Stomach (tissue), 9 donors: ENCODE measurements around the gene IFFO2. TPM values are rescaled to one million over a fixed set of nuclear protein-coding genes. Genes with fewer than 3 reads are reported as not detected.

ENCODE experiments used
- DNase-seq, 2 donors: peaks; one replicate each; pipeline versions ENCODE4 v3.0.0 to v3.0.0-alpha.2; 2013 to 2019
- H3K27ac ChIP-seq, 5 donors: fragments of 200-600 bp in 4 of 5; sonication (generic) in 4 of 5; one replicate each; pipeline ENCODE4 v1.5.1; 2013 to 2019; ENCODE audit warnings: mild to moderate bottlenecking in 1 of 5, moderate library complexity in 1 of 5
- H3K27me3 ChIP-seq, 3 donors: fragments of 200-600 bp; sonication (generic); one replicate each; pipeline ENCODE4 v1.5.1; 2017 to 2019; ENCODE audit warnings: mixed run types in 1 of 3
- H3K36me3 ChIP-seq, 4 donors: fragments of 200-600 bp; sonication (generic); 1 replicate in 3 of 4; 2 replicates in 1 of 4; pipeline ENCODE4 v1.5.1; 2016 to 2019
- H3K4me1 ChIP-seq, 4 donors: fragments of 200-600 bp; sonication (generic); one replicate each; pipeline ENCODE4 v1.5.1; 2016 to 2019
- H3K4me3 ChIP-seq, 4 donors: fragments of 200-600 bp; sonication (generic) in 3 of 4; one replicate each; pipeline ENCODE4 v1.5.1; 2016 to 2019; ENCODE audit warnings: mild to moderate bottlenecking in 1 of 4
- H3K9me3 ChIP-seq, 4 donors: fragments of 200-600 bp; sonication (generic); one replicate each; pipeline ENCODE4 v1.5.1; 2016 to 2019
- CTCF ChIP-seq, 7 experiments: fragments of 450-650 bp in 4 of 7; fragments of 200-600 bp in 3 of 7; sonication (generic) in 3 of 7; IDR thresholded peaks; one replicate each; pipeline ENCODE4 v1.5.1; 2016 to 2019; ENCODE audit warnings: antibody characterized with exemption in 7 of 7, control low read depth in 2 of 7, mild to moderate bottlenecking in 1 of 7
- EP300 ChIP-seq: sonication (generic); formaldehyde crosslinking; IDR thresholded peaks from one replicate; pipeline ENCODE4 v1.6.1; 2017; ENCODE audit warnings: antibody characterized with exemption
- POLR2A ChIP-seq, 4 donors: fragments of 450-650 bp; IDR thresholded peaks; one replicate each; pipeline ENCODE4 v1.6.1; 2016; ENCODE audit warnings: antibody characterized with exemption in 4 of 4, control low read depth in 2 of 4, mild to moderate bottlenecking in 1 of 4, moderate library complexity in 1 of 4
- POLR2AphosphoS5 ChIP-seq, 3 donors: sonication (generic); formaldehyde crosslinking; IDR thresholded peaks; one replicate each; pipeline ENCODE4 v1.6.1; 2016; ENCODE audit warnings: antibody characterized with exemption in 3 of 3
- WGBS, 5 donors: extraction: QIAGEN DNeasy Blood & Tissue Kit in 3 of 5; methylation state at CpG; one replicate each; pipeline versions ENCODE4 v1.1.5 to v1.1.7; 2013 to 2018; 5-methylcytosine and 5-hydroxymethylcytosine counted together
- intact Hi-C: fragments of 100-400 bp; cut with DNase I; formaldehyde crosslinking; loops from one replicate; pipeline ENCODE4 v1.15.1; 2023; ENCODE audit warnings: low total_unique reads
- polyA plus RNA-seq, 3 donors: library from polyadenylated mRNA; stranded (reverse); fragments of 200-250 nt; gene quantifications; one replicate each; pipeline ENCODE4 v1.2.3, GENCODE V29; 2013
- total RNA-seq, 5 donors: library from RNA; depleted of rRNA; stranded (reverse); fragments of >200 nt; gene quantifications; one replicate each; pipeline versions ENCODE4 v1.1.0 to v1.2.3, GENCODE V29; 2014 to 2016
- donor health status: healthy with polysubstance abuse.
- donor health status: Bipolar disorder and iron deficiency.
- donor health status: healthy.

The IFFO2 gene
- total and polyA plus RNA-seq, 8 donors, result 0.58 to 47.8 (median 4.5) TPM

GRCh38 chr1:18989176-18989799 lies 32.8 kb upstream of the IFFO2 start:
- WGBS, 5 donors, result 78 to 84% (median 81%) methylated on average over 10 to 11 of the region's 11 CpGs
- H3K36me3 ChIP-seq, result no peaks in the 10 kb centered on the region
- H3K4me3 ChIP-seq, result no peak overlapping the region
- intact Hi-C loops, result no loop called here
- no peak for DNase-seq
- no peaks in the 10 kb centered on the region for H3K4me1 ChIP-seq
- H3K9me3 ChIP-seq, result no peaks in the 10 kb centered on the region
- no peak overlapping the region for H3K27ac ChIP-seq
- peaks cover 0 to 9% (median 0%) of the 10 kb centered on the region in 3 donors for H3K27me3 ChIP-seq
- no peak for TF ChIP-seq EP300
- TF ChIP-seq POLR2A (IDR thresholded peaks at IDR 0.05), result no peak
- TF ChIP-seq CTCF (IDR thresholded peaks at IDR 0.05), result no peak
- no peak for TF ChIP-seq POLR2AphosphoS5 (IDR thresholded peaks at IDR 0.05)

- intact Hi-C loops, result no loop called here
- no peak for TF ChIP-seq EP300
- TF ChIP-seq CTCF (IDR thresholded peaks at IDR 0.05), result no peak
- TF ChIP-seq POLR2AphosphoS5 (IDR thresholded peaks at IDR 0.05), result no peak
- TF ChIP-seq POLR2A (IDR thresholded peaks at IDR 0.05), result no peak
- no peaks in the 10 kb centered on the region for H3K27me3 ChIP-seq
- peaks cover 0 to 11% (median 0%) of the 10 kb centered on the region in 4 donors for H3K9me3 ChIP-seq
- DNase-seq, result no peak
- H3K27ac ChIP-seq, result no peak overlapping the region
- no peak overlapping the region for H3K4me3 ChIP-seq
- H3K4me1 ChIP-seq, result no peaks in the 10 kb centered on the region
- WGBS, 5 donors, result 70 to 95% (median 91%) methylated on average over 2 of the region's 2 CpGs
- no peaks in the 10 kb centered on the region for H3K36me3 ChIP-seq
These were observed 24.8 kb upstream of the IFFO2 start for GRCh38 chr1:18981242-18981641.

GRCh38 chr1:18978706-18979105 lies 22.2 kb upstream of the IFFO2 start:
- peaks cover 0 to 11% (median 0%) of the 10 kb centered on the region in 4 donors for H3K9me3 ChIP-seq
- no peak for DNase-seq
- WGBS, 5 donors, result 63 to 78% (median 68%) methylated on average over 2 of the region's 2 CpGs
- H3K36me3 ChIP-seq, result no peaks in the 10 kb centered on the region
- no peak overlapping the region for H3K4me3 ChIP-seq
- intact Hi-C loops, result no loop called here
- H3K27ac ChIP-seq, result no peak overlapping the region
- TF ChIP-seq CTCF (IDR thresholded peaks at IDR 0.05), result no peak
- TF ChIP-seq POLR2AphosphoS5 (IDR thresholded peaks at IDR 0.05), result no peak
- no peak for TF ChIP-seq POLR2A (IDR thresholded peaks at IDR 0.05)
- TF ChIP-seq EP300, result no peak
- no peaks in the 10 kb centered on the region for H3K4me1 ChIP-seq
- H3K27me3 ChIP-seq, result no peaks in the 10 kb centered on the region

- H3K4me3 ChIP-seq, result no peak overlapping the region
- no peak for DNase-seq
- H3K27me3 ChIP-seq, result no peaks in the 10 kb centered on the region
- no peak overlapping the region for H3K27ac ChIP-seq
- peaks cover 0 to 11% (median 0%) of the 10 kb centered on the region in 4 donors for H3K9me3 ChIP-seq
- H3K36me3 ChIP-seq, result no peaks in the 10 kb centered on the region
- intact Hi-C loops, result no loop called here
- WGBS, 5 donors, result 70 to 88% (median 79%) methylated on average over 7 of the region's 7 CpGs
- TF ChIP-seq POLR2A (IDR thresholded peaks at IDR 0.05) (no peak), EP300 (no peak), CTCF (IDR thresholded peaks at IDR 0.05) (no peak), POLR2AphosphoS5 (IDR thresholded peaks at IDR 0.05) (no peak)
- peaks cover 0 to 8% (median 2%) of the 10 kb centered on the region in 4 donors for H3K4me1 ChIP-seq
These were observed 21.0 kb upstream of the IFFO2 start for GRCh38 chr1:18977428-18977827.
